SIG-M5 (cell line): ENCODE data around the gene KRT9.
"Not testable (repeated sequence)": the region's sequence is repeated elsewhere in the genome, so short reads cannot be mapped to it uniquely, and the experiment has no call there.

Experiments used
- DNase-seq: peaks from one replicate; lab custom pipeline; 2025; lab: John Stamatoyannopoulos, UW

The KRT9 gene

DNA sequence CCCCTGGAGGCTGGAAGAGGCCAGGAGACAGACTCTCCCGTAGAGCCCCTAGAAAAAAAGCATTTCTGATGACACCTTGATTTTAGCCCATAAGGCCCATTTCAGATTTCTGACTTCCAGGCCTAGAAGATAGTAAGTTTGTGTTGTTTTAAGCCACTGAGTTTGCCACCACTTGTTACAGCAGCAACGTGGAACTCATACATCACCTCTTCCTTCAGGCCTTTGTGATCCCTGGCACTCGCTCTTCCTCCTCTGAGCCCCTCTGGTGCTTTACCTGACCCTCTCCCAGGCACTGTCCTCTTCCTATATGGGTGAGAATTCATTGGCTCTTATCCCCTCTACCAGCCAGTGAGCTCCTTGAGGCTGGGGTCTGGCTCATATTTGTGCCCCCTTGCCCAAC, 25.0 kb downstream of the KRT9 start:
- DNase-seq: no peak

DNA sequence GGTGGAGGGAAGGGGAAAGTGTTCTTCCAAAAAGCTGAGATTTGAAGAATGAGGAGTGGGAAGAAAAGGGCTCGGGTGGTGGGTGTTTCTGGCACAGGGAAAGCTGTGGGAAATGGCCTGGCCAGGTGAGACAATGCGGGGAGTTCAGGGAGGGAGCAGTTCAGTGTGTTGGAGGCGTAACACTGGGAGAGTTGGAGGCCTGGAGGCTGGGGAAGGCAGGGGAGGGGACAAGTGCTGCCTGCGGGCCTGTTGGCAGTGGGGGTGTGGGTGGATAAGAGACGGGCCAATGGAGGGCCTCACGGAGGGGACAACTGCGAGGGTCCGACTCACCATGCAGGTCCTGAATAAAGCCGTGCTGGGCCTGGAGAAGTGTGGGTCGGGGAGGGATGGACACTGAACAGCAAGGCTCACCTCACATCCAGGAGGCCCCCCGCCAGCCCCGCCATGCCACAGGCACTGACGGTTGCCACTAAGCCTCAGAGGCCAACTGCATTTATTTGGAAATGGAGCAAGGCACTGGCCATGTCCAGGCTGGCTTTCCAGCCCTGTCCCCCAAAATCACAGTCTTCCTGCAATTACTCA, 25.9 kb downstream of the KRT9 start:
- DNase-seq: no peak

DNA sequence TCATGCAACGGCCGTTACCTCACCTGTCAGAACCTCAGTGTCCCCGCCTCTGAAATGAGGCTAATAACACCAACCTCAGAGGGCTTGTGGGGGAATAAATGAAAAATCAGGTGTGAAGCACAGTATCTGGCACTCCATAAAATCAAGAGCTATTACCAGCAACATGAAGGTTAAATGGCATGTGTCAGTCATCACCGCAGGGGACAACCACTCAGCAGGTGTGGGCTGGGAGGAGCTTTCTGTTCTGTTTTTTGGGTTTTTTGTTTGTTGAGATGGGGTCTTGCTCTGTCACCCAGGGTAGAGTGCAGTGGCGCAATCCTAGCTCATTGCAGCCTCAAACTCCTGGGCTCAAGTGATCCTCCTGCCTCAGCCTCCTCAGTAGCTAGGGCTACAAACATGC, 26.9 kb downstream of the KRT9 start:
- no peak for DNase-seq

DNA sequence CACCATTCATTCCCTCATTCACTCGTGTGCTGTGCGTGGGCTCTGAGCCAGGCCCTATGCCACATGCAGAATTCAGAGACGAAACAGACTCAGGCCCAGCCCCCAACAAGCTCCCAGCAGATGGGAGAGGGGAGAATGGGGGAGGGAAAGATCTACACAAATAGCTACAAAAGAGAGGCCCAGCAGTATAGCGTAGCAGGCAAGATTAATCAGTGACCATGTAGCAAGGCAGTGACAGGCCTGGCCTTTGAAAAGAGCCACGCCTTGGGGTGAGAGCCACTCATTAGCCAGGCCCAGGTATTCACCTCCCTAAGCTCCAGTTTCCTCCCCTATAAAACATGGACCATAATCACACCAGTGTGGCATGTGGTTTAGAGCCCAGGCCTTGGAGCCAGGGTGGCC, 27.4 kb downstream of the KRT9 start:
- DNase-seq: no peak

DNA sequence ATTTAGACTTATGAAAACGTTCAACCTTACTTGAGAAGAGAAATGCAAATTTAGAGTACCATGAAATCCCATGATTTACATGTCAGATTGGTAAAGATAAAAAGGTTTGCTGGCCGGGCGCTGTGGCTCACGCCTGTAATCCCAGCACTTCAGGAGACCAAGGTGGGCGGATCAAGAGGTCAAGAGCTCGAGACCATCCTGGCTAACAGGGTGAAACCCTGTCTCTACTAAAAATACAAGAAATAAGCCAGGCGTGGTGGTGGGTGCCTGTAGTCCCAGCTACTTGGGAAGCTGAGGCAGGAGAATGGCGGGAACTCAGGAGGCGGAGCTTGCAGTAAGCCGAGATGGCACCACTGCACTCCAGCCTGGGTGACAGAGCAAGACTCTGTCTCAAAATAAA, 29.1 kb downstream of the KRT9 start:
- DNase-seq: not testable (repeated sequence)

DNA sequence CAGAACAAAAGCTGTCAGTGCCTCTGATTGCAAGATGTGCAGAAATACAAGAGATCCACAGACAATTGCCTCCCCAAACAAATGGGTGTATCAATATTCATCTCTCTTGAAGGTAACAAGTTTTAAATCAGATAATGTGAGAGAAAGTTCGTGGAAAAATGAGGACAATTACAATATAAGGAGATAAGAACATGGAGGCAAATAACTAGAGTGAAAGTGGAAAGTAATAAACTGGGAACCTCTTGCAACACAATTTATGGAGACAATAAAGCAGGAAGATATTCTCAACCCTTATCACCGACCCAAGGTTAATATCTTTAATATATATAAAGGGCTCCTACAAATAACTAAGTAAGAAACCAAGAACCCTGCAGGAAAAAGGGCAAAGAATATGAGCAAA, 29.5 kb downstream of the KRT9 start:
- no peak for DNase-seq

DNA sequence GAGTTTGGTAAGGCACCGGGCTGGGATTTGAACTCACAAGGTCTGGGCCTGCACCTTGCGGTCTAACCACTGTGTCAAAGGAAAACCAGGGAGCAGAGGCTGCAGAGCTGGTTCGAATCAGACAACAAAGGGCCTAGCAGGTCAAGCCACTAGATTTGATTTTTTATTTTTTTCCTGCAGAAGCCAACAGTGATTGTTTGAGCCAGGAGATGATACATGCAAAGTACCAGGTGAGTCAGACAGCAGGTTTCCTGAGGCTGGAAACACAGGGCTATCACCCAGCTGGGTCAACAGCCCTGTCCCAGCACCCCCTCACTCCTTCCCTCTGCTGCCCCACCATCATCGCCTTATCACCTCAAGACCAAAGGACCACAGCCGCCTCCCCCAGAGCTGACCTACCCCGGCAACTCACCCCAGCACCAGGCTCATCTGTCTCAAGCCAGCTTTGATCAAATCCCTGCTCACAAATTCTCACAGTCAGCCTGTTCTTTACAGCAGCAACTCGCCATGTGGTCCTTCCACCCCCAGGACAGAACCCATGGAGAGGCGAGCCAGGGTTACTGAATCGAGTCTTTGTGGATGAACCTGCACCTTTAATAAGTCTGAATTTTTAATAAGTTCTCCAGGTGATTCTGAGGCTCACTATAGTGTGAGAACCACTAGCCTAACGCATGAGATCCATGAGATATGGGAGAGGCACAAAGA, 30.8 kb downstream of the KRT9 start:
- DNase-seq: no peak

DNA sequence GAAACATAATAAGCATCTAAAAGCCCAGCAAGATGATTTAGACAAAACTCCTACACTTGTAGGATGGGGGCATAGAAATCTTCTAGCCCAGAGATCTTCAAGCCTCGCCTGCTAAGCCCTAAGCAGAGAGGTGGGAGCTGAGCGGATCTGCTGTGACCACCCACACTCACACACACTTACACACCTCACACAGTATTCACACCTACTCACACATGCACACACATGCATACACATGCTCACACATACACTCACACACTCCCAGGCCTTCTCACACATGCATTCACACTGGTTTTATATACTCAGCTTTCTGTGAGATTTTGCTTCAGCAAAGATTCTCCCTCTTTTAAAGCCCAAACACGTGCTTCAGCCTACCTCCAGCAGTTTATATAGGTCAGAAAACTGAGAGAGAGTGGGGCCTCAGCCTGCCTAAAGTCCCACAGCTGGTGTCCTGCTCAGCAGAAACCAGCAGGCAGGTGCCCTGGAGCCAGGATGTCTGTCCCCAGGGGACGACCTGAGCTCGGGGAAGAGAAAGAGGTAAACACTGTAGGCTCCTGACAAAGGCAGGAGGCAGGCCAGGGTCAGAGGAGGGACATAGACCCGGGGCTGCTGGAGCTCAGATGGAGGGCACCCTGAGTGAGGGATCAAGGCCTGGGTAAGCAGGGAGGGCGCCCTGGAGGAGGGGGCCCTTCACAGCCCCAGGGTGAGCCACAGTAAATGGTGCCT, 31.7 kb downstream of the KRT9 start:
- no peak for DNase-seq

DNA sequence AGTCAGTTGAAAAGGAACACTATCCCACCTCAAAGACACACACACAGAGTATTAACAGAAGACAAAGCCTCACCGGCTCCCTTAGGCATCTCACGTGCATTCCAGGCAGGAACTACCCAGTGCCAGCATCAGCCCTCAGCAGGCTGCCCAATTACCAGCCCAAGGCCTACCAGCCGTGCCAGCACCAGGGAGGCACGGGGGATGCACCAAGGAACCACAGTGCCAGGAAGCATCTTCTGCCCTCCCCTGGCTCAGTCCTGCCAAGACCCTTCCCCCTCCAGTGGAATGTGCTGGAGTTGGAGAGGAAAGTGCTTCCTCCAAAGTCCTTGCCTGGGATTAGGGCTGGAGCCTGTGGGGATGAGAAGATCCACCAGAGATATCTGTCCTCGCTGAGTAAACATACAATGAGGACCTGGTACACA, 32.8 kb downstream of the KRT9 start:
- no peak for DNase-seq

DNA sequence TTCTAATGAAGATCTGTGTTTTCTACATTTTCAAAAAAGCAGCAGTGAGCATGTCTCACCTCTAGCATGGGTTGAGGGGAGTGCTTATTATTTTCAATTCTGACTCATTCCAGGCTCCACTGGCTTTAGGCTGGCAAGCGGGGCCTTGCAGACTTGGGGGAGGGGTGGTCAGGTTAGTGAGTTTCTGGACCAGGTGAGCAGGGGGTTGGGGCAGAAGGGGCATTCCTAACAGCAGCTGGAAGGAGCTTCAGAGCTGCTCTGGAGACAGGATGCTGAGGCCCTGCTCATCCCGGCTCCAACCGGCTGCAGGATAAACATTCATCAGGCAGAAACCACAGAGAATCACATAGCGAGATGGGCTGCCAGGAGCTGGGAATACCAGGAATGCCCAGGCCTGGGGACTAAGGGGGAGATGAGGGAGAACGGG, 33.3 kb downstream of the KRT9 start:
- DNase-seq: no peak

DNA sequence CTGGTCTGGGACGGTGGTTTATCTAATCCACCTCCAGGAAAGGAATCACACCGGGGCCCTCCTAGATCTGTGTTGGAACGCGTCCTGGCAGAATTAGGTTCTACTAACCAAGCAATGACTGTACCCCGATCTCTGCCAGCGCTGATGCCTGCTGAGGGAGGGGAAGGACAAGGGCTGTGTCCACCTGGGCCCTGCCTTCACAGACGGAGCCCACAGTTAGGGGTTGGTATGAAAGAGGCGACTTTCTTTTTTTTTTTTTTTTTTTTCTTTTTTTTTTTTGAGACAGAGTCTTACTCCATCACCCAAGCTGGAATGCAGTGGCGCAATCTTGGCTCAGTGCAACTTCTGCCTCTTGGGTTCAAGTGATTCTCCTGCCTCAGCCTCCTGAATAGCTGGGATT, 33.9 kb downstream of the KRT9 start:
- DNase-seq: no peak

DNA sequence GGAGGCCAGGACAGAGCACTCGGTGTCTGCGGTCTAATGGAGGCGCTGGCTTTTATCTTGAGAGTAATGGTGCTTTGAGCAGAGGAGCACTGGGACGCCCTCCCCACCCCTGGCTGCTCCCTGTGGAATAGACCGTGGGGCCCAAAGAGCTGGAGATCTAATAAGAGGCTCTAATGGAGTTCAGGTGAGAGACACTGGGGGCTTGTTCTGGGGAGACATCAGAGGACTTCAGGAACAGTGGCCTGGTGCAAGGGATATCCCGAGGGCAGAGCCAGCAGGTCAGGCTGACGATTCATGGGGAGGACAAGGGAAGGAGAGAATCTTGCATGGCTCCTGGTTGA, 34.3 kb downstream of the KRT9 start:
- no peak for DNase-seq

DNA sequence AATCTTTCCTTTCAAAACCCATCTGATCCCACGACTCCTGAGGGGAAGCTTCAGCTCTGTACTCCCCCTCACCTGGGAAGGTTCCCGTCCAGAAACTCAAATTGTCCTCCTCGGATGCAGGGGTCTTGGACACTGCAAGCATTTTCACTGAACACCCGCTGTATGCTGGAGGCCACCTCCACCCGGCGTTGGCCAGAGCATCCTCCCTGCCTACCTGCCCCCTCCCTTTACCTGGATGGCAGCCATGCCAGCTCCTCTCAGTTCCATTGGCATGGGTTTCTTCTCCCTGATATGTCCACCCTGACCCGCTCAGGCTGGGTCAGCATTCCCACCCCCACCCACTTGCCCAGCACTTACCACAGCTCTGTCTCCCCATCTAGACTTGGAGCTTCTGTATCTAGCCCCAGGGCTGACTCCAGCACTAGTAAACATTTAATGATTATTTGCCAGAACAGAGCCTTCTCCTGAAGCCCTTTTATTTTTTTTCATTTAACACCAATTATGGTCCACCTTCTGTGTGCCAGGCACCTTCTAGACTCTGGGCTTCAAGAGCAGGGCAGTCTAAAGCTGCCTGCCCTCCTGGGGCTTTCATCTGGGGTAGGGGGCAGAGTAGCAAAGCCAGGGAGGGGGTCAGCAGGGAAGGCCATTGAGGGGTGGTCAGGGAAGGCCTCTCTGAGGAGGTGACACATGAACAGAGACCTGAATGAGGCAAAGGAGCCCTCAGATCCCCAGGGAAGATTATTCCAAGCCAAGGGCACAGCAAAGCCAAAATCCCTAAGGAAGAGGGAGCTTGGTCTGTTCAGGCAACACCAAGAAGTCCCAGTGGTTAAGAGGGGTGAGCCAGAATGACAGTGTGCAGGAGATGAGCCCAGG, 34.9 kb downstream of the KRT9 start:
- DNase-seq: no peak

DNA sequence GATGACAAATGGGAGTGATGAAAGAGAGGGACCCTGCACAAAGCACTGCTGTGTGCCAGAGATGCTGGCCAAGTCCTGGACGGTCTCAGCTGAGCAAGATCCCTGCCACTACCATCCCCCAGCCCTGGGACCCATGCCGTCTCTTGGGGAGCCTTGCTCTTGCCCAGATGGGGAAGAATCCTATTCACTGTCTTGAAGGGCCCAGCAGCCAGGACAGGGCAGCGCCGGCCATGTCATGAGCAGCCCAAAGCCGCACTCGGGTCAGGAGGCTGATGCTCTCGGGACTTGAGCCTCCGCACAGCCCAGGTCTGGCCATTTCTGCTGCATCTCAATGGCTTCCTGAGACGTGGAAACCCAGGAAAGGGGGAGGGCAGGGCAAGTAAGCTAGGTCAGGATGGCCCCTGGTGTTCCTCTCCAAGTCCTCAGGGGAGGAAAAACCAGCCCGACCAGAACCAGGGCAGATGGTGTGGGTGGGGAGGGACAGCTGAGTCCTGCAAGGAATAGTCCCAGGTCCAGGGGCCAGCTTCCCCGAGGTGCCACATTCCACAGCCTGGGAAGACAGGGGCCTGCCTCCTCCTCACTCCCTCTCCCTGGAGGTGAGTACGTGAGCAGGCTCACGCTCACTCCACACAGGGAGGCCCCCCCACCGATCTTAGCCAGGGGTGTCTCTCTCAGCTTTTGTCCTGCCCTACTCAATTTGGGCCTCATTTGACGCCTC, 35.9 kb downstream of the KRT9 start:
- DNase-seq: no peak

DNA sequence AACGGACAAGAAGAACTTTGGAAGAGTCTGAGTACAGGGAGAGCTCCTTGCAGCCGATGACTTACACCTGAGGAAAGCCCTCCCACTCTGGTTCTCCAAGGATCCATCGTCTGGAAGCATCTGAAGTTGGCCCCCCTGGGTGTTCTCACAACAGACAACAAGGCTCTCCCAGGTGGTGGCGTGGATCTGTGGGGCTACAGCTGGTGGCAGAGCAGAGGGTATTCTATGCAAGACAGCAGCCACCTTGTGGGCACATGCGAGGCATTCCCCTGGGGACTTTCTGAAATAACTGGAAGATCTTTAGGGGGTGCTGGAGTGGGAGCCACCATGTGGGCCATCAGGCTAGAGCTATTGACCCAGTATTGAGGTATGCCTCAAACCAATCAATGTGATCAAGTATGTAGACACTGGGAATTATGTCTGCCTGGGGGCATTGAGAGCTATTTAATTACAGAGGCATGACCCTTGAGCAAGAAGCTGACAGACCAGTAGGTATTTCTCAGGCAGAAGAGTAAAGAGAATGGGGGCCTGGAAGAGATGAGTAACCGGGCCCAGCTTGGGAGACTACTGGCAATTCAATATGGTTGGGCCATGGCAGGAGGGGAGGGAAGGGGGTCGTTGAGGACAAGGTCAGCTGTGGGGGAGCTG, 36.8 kb downstream of the KRT9 start:
- DNase-seq: no peak

DNA sequence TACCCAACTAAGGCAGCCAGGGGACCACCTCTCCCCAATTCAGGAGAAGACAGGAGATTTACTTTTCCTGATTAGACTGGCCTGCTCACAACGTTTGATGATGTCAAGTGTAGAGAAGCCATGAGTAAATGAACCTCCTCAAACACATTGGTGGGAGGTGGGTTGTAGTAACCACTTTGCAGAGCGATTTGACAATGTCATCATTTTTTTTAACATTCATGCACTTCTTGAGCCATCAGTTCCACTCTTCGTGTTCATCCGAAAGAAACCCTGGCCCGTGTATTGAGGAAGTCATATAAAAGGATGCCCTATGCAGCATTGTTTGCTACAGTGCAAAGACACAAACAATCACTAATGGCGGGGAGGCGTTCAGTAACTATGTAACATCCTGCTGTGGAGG, 38.2 kb downstream of the KRT9 start:
- DNase-seq: no peak

DNA sequence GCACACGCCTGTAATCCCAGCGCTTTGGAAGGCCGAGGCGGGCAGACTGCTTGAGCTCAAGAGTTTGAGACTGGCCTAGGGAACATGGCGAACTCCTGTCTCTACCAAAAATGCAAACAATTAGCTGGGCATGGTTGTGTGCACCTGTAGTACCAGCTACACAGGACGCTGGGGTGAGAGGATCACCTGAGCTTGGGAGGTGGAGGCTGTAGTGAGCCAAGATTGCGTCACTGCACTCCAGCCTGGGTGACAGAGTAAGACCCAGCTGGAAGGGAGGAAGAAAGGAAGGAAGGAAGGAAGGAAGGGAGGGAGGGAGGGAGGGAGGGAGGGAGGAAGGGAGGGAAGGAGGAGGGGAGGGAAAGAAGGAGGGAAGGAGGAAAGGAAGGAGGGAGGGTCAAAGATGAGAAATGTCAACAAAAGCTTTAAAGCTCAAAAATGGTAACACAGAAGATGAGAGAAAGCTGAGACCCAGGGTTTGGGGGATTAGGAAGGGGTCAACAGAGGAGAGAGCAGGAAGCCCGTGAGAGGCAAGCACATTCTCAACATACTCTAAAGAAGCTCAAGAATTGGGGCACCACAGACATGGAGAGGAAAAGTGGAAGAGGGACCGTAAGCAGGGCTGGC, 38.8 kb downstream of the KRT9 start:
- DNase-seq: no peak

DNA sequence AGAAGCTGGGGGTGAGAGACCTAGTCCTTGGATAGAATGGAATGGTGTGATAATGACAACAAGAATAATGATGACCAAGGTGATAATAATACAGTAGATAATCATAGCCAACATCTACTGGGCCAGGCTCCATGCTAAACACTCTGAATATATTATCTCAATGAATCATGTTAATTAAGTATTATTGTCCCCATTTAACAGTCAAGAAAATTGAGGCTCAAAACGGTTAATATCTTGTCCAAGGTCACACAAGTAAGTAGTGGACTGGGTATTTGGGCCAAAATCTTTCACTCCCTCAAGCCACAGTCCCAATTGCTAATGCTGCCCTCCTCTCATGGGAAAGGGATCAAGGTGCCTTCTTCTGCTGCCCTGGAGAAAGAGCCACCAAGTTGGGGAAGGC, 39.9 kb downstream of the KRT9 start:
- no peak for DNase-seq

DNA sequence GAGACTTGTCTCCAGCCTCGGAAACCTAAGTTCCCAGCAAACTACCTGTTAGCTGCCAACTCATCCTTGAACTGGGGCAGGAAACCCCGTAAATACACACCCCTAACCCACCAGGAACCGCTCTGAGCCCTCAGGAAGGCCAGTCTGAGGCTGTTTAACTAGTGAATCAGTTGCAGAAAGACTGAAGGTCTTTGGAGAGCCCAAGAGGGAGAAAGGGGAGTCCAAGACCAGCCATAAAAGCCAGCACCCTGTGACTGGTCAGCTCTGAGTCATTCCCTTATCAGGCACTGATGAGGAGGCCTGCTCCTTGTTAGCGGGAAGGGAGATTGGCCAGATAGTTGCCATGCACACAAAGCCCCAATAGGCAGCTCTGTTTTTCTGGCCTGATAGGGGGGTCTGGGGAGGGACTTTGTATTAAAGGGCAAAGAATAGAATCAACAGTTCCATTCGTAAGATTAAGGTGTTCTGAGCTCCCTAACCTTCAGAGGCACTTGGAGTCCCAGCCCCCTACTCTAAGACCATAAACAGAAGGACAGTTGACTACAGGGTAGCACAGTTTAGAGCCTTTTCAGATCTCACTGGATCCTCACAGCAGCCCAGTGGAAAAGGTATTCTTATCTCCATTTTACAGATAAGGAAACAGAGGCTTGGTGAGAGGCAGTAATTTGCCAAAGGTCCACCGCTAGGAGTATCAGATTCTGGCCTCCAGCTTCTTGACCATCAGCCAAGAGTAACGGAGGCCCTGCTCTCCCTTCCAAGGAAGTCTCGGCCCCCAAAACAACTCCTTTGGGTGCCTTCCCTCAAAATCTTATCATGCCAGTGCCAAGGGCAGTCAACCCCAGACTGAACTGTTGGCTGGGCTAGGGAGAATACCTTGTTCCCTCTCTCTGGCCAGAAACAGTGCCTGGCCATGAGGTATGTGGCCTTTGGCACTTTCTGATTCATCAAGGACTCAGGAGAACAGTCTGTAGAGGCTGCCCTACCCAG, 41.5 kb downstream of the KRT9 start:
- DNase-seq: no peak

DNA sequence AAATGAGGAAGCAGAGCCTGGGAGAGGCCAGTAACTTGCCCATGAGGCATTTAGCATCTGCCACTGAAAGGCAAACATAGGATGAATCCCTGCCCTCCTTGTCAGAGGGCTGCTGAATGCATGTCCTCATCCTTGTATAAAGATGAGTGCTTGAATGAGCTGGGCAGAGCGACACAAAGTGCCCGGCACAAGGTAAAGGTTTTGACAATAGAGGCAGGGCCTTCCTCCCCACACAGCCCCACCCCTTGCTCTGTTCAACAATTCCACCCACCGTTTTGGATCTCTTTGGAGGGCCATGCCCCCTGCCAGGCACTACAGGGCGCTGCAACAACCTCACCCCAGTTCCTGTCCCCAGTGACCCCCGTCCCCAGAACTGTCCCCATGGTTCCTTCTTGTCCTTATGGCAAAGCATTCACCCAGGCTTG, 42.4 kb downstream of the KRT9 start:
- no peak for DNase-seq
